GM18498 (cell line): ENCODE measurements around the gene PALB2.
"Not testable (repeated sequence)": the region's sequence is repeated elsewhere in the genome, so short reads cannot be mapped to it uniquely, and the experiment has no call there.

Source experiments
- ATAC-seq: cut with Tn5 transposase; IDR thresholded peaks from one replicate; pipeline ENCODE4 v1.9.1; 2021; ENCODE audit warnings: mild to moderate bottlenecking, moderate library complexity; ENCODE audit not compliant: unreplicated experiment

The PALB2 gene

GRCh38 chr16:23650674-23651416 is 9.7 kb upstream of the PALB2 start:
- ATAC-seq, result no peak

DNA sequence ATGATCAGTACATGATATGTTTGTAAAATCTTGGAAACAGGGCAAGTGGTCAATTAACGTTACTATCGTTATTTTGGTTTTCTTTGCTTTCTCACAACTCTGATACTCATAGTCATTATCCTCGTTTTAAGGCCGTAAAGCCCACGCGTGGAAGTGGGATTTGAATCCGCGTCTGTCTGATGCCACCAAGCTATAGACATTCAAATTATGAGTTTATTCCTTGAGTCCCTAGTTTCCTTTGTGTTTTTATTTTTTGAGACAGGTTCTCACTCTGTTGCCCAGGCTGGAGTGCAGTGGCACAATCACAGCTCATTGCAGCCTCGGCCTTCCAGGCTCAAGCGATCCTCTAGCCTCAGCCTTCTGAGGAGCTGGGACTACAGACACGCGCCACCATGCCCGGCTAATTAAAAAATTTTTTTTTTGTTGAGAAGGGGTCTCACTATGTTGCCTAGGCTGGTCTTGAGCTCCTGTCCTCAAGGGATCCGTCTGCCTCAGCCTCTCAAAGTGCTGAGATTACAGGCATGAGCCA is 1.2 kb upstream of the PALB2 start:
- ATAC-seq, result no peak

GRCh38 chr16:23640615-23640930 is 537 bp downstream of the PALB2 start:
- ATAC-seq, result no peak

DNA sequence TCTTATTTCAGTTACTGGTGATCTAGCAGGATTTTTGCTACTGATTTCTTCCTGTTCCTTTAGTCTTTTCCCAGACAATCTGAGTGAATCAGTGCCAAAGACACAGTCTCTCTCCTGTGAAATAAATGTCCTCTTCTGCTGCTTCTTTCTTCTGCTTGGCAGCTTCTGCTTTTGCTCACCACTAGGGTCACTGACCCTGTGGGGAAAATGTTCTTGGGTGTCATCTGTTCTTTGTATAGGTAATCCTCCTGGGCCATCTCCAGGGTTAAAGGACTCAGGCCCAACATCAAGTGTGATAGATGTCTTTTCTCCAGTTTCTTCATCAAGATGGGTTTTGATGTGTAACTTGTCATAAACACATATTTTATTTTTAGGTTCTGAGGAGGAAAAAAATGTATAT is 5.2 kb downstream of the PALB2 start:
- ATAC-seq, result no peak

DNA sequence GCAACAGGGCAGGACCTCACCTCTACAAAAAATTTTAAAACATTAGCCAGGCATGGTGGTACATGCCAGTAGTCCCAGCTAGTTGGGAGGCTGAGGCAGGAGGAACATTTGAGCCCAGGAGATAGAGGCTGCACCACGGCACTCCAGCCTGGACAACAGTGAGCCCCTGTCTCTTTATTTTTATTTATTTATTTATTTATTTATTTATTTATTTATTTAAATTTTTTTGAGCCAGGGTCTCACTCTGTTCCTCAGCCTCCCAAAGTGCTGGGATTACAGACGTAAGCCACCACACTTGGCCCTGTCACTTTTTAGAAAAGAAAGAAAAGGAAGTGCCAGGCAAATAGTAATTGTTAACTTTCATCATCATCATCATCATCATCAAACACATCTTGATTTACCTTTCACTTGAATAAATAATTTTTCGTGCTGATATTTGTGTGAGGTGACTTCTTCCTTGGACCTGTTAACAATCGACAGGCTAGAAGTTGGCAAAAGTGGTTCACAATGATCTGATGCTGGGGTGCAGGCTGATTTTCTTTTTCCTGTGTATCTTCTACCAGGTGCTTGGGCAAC is 6.6 kb downstream of the PALB2 start:
- ATAC-seq, result no peak

DNA sequence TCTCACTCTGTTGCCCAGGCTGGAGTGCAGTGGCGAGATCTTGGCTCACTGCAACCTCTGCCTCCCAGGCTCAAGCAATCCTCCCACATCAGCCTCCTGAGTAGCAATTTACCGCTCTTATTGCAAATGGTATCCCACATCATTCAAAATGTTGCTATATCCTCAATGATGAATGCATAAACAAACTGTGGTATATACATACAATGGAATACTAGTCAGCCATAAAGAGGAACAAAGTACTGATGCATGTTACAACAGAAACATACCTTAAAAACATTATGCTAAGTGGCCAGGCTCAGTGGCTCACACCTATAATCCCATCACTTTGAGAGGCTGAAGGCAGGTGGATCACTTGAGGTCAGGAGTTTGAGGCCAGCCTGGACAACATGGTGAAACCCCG is 9.2 kb downstream of the PALB2 start:
- ATAC-seq, result not testable (repeated sequence)

GRCh38 chr16:23629516-23629915 is 11.6 kb downstream of the PALB2 start:
- no peak for ATAC-seq

DNA sequence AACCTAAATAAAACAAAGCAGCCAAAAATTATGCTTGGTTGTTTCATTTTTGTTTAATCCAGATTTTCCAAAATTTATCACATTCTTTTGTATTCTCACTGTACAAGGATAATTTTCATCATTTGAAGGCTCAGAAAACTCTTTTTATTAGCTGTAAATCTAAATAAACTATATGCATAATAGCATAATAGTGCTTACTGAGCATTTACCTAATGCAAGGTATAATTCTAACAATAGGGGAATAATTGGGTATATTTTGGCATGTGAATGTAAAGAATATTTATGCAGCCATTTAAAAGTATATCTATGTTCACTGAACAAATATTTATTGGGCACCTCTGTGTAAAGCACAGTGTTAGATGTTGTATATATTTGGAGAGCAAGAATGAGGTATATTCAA is 17.0 kb downstream of the PALB2 start:
- ATAC-seq, result no peak

DNA sequence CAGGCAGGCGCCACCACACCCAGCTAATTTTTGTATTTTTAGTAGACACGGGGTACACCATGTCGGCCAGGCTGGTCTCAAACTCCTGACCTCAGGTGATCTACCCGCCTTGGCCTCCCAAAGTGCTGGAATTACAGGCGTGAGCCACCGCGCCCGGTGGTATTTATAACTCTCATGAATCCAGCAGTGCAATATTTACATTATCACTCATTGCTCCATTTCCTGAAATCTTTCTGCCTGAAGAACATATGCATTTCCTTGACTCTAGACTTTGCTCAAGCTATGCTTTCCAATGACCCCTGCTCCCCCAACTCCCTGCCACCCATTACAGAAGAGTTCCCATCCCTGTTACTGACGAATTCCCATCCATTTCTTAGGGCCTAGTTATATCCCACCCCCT is 25.3 kb downstream of the PALB2 start:
- no peak for ATAC-seq

DNA sequence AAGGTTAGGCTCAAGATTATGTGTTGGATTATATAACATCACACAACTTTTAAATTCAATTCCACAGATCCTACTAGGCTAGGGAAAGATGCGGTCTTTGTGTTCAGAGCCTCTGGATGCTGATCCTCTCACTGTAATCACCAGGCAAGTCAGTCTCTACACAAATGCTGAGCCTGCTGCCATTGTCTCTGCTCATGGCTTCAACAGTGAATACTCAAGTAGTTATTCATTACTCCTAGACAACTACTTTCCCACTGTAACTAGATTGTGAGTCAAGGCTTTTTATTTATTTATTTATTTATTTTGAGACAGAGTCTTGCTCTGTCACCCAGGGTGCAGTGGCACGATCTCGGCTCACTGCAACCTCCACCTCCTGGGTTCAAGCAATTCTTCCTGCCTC is 29.2 kb downstream of the PALB2 start:
- no peak for ATAC-seq

GRCh38 chr16:23610905-23611304 is 30.2 kb downstream of the PALB2 start:
- not testable (repeated sequence) for ATAC-seq

DNA sequence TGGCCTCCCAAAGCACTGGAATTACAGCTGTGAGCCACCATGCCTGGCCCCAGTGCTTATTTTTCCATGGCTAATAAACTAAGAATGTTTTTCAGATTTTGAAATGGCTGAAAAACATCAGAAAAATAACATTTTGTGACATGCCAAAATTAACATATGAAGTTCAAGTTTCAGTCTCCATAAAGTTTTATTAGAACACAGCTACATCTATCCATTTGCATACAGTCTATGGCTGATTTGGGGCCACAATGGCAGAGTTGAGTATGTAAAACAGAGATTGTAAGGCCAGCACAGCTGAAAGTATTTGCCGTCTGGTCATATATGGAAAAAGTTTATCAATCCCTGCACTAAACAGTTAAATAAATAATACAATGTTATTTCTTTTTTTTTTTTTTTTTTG is 31.2 kb downstream of the PALB2 start:
- no peak for ATAC-seq

GRCh38 chr16:23608194-23608593 is 32.9 kb downstream of the PALB2 start:
- no peak for ATAC-seq

- ATAC-seq, result no peak
These were observed 33.4 kb downstream of the PALB2 start for GRCh38 chr16:23607726-23608125.

DNA sequence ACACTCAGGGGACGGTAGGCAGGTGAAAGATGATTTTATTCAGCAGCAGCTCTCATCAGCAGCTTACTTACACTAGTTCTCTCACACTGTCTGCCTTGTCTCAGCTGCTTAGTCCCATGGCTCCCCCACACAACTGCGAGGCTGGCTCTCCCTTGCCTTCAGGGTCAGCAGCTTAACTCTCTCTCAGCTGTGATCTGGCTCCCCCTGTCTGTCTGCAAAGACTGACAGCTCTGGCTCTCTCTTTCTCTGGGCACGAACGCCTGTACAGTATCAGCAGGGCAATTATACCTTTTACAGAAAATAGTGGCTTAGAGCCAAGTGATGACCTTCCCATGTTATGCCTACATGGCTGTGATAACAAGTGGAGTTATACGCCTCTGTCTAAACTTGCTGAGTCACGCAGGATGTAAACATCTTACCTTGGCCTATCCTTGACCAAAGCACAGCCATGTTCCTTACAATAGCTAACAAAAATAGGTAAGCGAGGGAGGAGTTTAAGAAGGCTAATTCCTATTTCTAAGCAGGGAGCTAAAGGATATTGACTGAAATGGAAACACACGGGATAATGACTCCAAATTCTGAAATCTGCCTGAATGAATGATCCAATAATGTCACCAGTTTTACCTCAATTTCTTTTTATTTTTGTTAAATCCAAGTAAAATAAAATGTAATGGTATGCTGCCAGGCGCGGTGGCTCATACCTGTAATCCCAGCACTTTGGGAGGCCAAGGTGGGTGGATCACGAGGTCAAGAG is 43.9 kb downstream of the PALB2 start:
- ATAC-seq, result no peak

- peak; percentile 96 for ATAC-seq
These were observed 45.0 kb downstream of the PALB2 start, which contains the start of gene NDUFAB1 for GRCh38 chr16:23595951-23596720. TSS of gene NDUFAB1 (minus strand) at chr16:23596316. CDS start at chr16:23596290, 26 bp downstream.

- ATAC-seq, result no peak
These were observed 45.7 kb downstream of the PALB2 start for GRCh38 chr16:23595246-23595950.

- ATAC-seq, result no peak
These were observed 46.9 kb downstream of the PALB2 start for GRCh38 chr16:23594186-23594585.

DNA sequence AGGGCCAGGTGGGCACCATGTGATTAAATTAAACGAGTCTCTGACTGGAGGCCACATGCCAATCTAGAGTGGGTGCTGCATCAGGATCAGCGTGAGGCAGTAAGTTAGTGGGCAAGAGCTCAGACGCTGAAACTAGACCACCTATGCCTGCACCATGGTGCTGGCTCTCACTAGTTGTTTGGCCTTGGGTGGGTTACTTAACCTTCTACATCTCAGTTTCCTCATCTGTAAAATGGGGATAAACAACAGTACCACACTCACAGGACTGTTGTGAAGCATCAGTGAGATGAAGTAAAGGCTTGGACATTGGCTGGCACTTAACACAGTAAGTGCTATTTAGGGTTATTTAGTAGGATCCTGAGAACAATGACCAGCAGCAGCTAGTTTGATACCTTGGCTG is 50.9 kb downstream of the PALB2 start:
- no peak for ATAC-seq

DNA sequence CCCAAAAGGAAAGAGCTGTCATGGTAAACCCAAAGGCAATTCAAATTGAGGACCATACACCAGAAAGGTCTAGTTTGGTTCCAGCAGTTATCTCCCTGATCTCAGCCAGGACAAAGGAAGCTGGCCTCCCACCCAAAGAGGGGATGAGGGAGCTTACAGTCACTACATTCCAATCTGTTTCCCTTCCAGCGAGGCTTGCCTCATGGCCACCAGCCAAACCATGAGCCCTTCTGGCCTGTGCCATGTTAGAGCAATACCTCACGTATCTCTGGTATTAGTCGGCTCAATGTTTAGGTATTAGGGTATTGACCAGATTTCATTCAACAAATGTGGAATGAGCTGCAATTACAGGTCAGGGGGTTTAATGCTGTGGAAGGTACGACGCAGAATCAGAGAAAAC is 53.4 kb downstream of the PALB2 start:
- ATAC-seq, result no peak
